ENCODE data around the gene IQSEC1. TPM values are rescaled to one million over a fixed set of nuclear protein-coding genes. Genes with fewer than 3 reads are reported as not detected.

IQSEC1 gene
- total and polyA plus RNA-seq, 2 experiments from 2014 or later, result 8.0 to 51.9 TPM

- TF ChIP-seq ZNF462 (CRISPR knock-in tag; IDR thresholded peaks at IDR 0.05), result no peak
- TF ChIP-seq ZNF331 (CRISPR knock-in tag; IDR thresholded peaks at IDR 0.05; ENCODE audit: low read depth), result no peak
- TF ChIP-seq POLR2AphosphoS5 (IDR thresholded peaks at IDR 0.05; ENCODE audit: low read depth), result no peak
- no peak for TF ChIP-seq EZH2 (IDR thresholded peaks at IDR 0.05; ENCODE audit: low read depth, unreplicated experiment)
- no peak for TF ChIP-seq ZNF114 (CRISPR knock-in tag; IDR thresholded peaks at IDR 0.05)
Observed at GRCh38 chr3:12935023-12935860, 138.0 kb downstream of the IQSEC1 start (continued).

GRCh38 chr3:12934431-12934830 lies 138.8 kb downstream of the IQSEC1 start:
- H3K79me2 ChIP-seq (replicated peaks; ENCODE audit: insufficient read depth), result no peaks in the 10 kb centered on the region
- H3K4me2 ChIP-seq, result no peak overlapping the region
- Mint-ChIP-seq H3K27ac (no peak overlapping the region), H3K36me3 (ENCODE audit: low read depth) (peaks cover 3% of the 10 kb centered on the region; the same call in 1 of the 3 replicates), H3K9me3 (no peaks in the 10 kb centered on the region), H3K27me3 (ENCODE audit: insufficient read depth, low read depth, poor library complexity) (peaks cover 1% of the 10 kb centered on the region), H3K4me1 (no peaks in the 10 kb centered on the region), H3K4me3 (no peak overlapping the region)
- TF ChIP-seq CTCF (conservative IDR thresholded peaks at IDR 0.05; ENCODE audit: low read depth in 2 of 2) (no peak), ETS1 (IDR thresholded peaks at IDR 0.05) (no peak), CREB1 (CRISPR knock-in tag; IDR thresholded peaks at IDR 0.05; ENCODE audit: low read depth) (no peak), POLR2AphosphoS5 (IDR thresholded peaks at IDR 0.05; ENCODE audit: low read depth) (no peak), EZH2 (IDR thresholded peaks at IDR 0.05; ENCODE audit: low read depth, unreplicated experiment) (no peak), ZNF114 (CRISPR knock-in tag; IDR thresholded peaks at IDR 0.05) (no peak)
- H2AFZ ChIP-seq, result no peak overlapping the region
- ATAC-seq (no peak), DNase-seq (ENCODE audit: low spot score) (no peak)
- no peaks in the 10 kb centered on the region for H3F3A ChIP-seq (replicated peaks; ENCODE audit: low read depth)
- H4K20me1 ChIP-seq (replicated peaks; ENCODE audit: insufficient read depth), result no peaks in the 10 kb centered on the region; the same call in none of the 2 replicates
- H3K27me3 ChIP-seq (ENCODE audit: insufficient read depth), result no peaks in the 10 kb centered on the region
- H3K36me3 ChIP-seq (ENCODE audit: insufficient read depth), result no peaks in the 10 kb centered on the region
- no peak overlapping the region for H3K4me3 ChIP-seq
- no peak overlapping the region for H3K27ac ChIP-seq (ENCODE audit: low read depth)
- H3K4me1 ChIP-seq (ENCODE audit: insufficient read depth), result no peaks in the 10 kb centered on the region
- H3K9me2 ChIP-seq (ENCODE audit: insufficient read depth), result no peaks in the 10 kb centered on the region
